ENCODE measurements around the gene IRS2. TPM values are rescaled to one million over a fixed set of nuclear protein-coding genes. Genes with fewer than 3 reads are reported as not detected.

IRS2 gene
- total RNA-seq, 4 donors from 2014 or later: 52.6 to 114 (median 56.1) TPM

DNA sequence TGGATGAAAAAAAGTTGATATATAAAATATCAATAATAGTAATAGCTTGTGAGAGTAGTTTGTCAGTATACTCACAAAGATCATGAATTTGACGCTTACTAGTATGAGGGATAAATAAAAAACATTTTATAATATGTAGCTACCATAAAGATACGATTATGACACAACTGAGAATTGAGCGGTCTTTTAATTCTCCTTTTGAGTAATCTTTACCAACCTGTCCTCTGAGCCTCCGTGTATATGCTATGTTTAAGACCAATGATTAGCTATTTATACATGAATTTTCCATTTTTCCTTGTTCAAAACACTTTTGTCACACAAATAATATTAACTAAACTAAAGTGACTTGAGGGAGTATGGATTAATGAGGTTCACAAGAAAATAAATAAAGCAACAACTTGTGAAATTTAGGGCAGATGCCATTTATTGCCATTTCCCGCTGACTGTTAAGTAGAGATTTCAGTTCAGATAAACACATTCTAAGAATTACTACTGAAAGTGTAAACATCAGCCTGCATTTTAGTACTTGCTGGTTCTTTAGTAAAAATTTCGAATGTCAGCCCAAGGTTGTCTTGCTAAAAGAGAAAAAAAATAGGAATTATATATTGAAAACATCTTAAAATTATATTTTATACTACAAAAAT is 6.2 kb upstream of the IRS2 start:
- WGBS, 2 donors: 91 to 92% methylated on average over 6 of the region's 6 CpGs
- DNase-seq (ENCODE audit: low spot score in 2 of 2): no peak
- TF ChIP-seq POLR2A (IDR thresholded peaks at IDR 0.05): no peak
- no peak for TF ChIP-seq CTCF (IDR thresholded peaks at IDR 0.05)
- H3K4me3 ChIP-seq (ENCODE audit: low read depth, poor library complexity, severe bottlenecking): no peak overlapping the region
- intact Hi-C loops (cut with DNase I; ENCODE audit: low total_unique reads): loop anchor here (10.0 kb wide), 1 partner anchor 312 kb away; no protein-coding TSS in a partner anchor

- H3K4me3 ChIP-seq (ENCODE audit: low read depth, poor library complexity, severe bottlenecking): no peak overlapping the region
- TF ChIP-seq CTCF (IDR thresholded peaks at IDR 0.05): no peak
- no peak for TF ChIP-seq POLR2A (IDR thresholded peaks at IDR 0.05)
- no peak for DNase-seq (ENCODE audit: low spot score in 2 of 2)
- intact Hi-C loops (cut with DNase I; ENCODE audit: low total_unique reads): loop anchor here (10.0 kb wide), 1 partner anchor 314 kb away; no protein-coding TSS in a partner anchor
- 41 to 45% methylated on average over 7 of the region's 7 CpGs for WGBS, 2 donors
Measured at GRCh38 chr13:109790942-109791605, 4.7 kb upstream of the IRS2 start.

- 74% methylated on average over 1 of the region's 1 CpG for WGBS, 2 donors
- H3K4me3 ChIP-seq (ENCODE audit: low read depth, poor library complexity, severe bottlenecking): no peak overlapping the region
- no peak for DNase-seq (ENCODE audit: low spot score in 2 of 2)
- intact Hi-C loops (cut with DNase I; ENCODE audit: low total_unique reads): loop anchor here (10.0 kb wide), 1 partner anchor 315 kb away; no protein-coding TSS in a partner anchor
- TF ChIP-seq POLR2A (IDR thresholded peaks at IDR 0.05) (no peak), CTCF (IDR thresholded peaks at IDR 0.05) (no peak)
Measured at GRCh38 chr13:109790086-109790485, 3.7 kb upstream of the IRS2 start.

GRCh38 chr13:109789262-109789661 is 2.9 kb upstream of the IRS2 start:
- no peak overlapping the region for H3K4me3 ChIP-seq (ENCODE audit: low read depth, poor library complexity, severe bottlenecking)
- intact Hi-C loops (cut with DNase I; ENCODE audit: low total_unique reads): loop anchor here (10.0 kb wide), 1 partner anchor 644 kb away; no protein-coding TSS in a partner anchor
- 21 to 25% methylated on average over 2 of the region's 2 CpGs for WGBS, 2 donors
- DNase-seq (ENCODE audit: low spot score in 2 of 2): no peak
- TF ChIP-seq POLR2A (IDR thresholded peaks at IDR 0.05): no peak
- TF ChIP-seq CTCF (IDR thresholded peaks at IDR 0.05): no peak

- intact Hi-C loops (cut with DNase I; ENCODE audit: low total_unique reads): loop anchor here (10.0 kb wide), 1 partner anchor 644 kb away; no protein-coding TSS in a partner anchor
- TF ChIP-seq POLR2A (IDR thresholded peaks at IDR 0.05) (no peak), CTCF (IDR thresholded peaks at IDR 0.05) (no peak)
- H3K4me3 ChIP-seq (ENCODE audit: low read depth, poor library complexity, severe bottlenecking): no peak overlapping the region
- no peak for DNase-seq (ENCODE audit: low spot score in 2 of 2)
- WGBS, 2 donors: 68 to 75% methylated on average over 7 of the region's 7 CpGs
Measured at GRCh38 chr13:109788372-109789111, 2.2 kb upstream of the IRS2 start.
